Activated B cell treated with CpG ODN at 0.5 μM for 24 hours (primary cell): ENCODE data around the gene STX5. TPM values are rescaled to one million over a fixed set of nuclear protein-coding genes. Genes with fewer than 3 reads are reported as not detected.

ENCODE experiments used
- ATAC-seq: fragments of 200-7000 bp; cut with Tn5 transposase; one replicate; pipeline ENCODE4 v1.10.0; 2021; ENCODE audit warnings: low read depth, mild to moderate bottlenecking, moderate library complexity
- CTCF ChIA-PET: fragments of 350-600 bp; sonication (Branson Sonifier 250); formaldehyde crosslinking; loops from one replicate; lab custom pipeline; 2021; ENCODE audit warnings: antibody characterized with exemption; lab: Charles Lee
- POLR2A ChIA-PET: fragments of 350-600 bp; sonication (Branson Sonifier 250); formaldehyde crosslinking; loops from one replicate; lab custom pipeline; 2021; ENCODE audit warnings: antibody characterized with exemption; lab: Charles Lee
- DNase-seq: peaks from one replicate; pipeline ENCODE4 v3.0.0; 2022
- H3K27ac Mint-ChIP-seq: one replicate; pipeline ENCODE4 v1.8.0; 2020; ENCODE audit warnings: mixed read lengths
- H3K27me3 Mint-ChIP-seq: one replicate; pipeline ENCODE4 v1.8.0; 2021; ENCODE audit warnings: mixed read lengths
- H3K36me3 Mint-ChIP-seq: one replicate; pipeline ENCODE4 v1.8.0; 2021; ENCODE audit warnings: low read depth, mixed read lengths
- H3K4me1 Mint-ChIP-seq: one replicate; pipeline ENCODE4 v1.8.0; 2021; ENCODE audit warnings: mixed read lengths
- H3K4me3 Mint-ChIP-seq: one replicate; pipeline ENCODE4 v1.8.0; 2020; ENCODE audit warnings: mild to moderate bottlenecking, mixed read lengths
- H3K9me3 Mint-ChIP-seq: one replicate; pipeline ENCODE4 v1.8.0; 2020; ENCODE audit warnings: mixed read lengths
- intact Hi-C: fragments of 100-400 bp; cut with micrococcal nuclease; formaldehyde crosslinking; loops from one replicate; pipeline ENCODE4 v1.15.1; 2024
- total RNA-seq: library from RNA; stranded (reverse); gene quantifications from 2 replicates; pipeline ENCODE4 v1.2.3, GENCODE V29; 2022
- TF ChIP-seq, protein P1 (sequence below): fragments of 200-600 bp; IDR thresholded peaks from one replicate; pipeline ENCODE4 v1.8.0; 2022; ENCODE audit warnings: antibody characterized with exemption, mild to moderate bottlenecking

The STX5 gene
- total RNA-seq, 1 donor from 2014 or later = 71.5 TPM

DNA sequence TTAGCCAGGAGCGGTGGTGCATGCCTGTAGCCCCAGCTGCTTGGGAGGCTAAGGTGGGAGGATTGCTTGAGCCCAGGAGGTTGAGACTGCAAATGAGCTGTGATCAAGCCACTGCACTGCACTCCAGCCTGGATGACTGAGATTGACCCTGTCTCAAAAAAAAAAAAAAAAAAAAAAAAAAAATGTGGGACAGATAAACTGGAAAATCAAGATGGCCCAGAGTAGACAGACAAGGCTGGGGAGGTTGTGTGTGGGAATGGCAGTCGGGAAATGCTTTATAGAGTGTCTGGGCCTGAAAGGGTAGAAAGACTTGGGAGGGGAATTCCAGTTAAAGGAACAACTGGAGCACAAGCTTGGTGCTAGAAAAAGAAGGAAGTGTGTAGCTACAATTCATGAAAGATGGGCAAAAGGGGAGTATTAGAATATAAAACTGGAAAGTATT lies 25.7 kb upstream of the STX5 start:
- ChIA-PET CTCF (interaction anchor here (0.7 to 3.4 kb wide), 2 partner anchors 72 to 463 kb away, joined by 3 to 26 read pairs; no protein-coding TSS in a partner anchor), POLR2A (interaction anchor here (0.7 to 10.5 kb wide), 13 partner anchors 14 to 266 kb away, joined by 3 to 597 read pairs (median 15); partner anchors contain the start of genes C11orf98, CSKMT, HNRNPUL2 and INTS5)
- H3K27me3 Mint-ChIP-seq = no peaks in the 10 kb centered on the region
- H3K36me3 Mint-ChIP-seq = peaks cover 35% of the 10 kb centered on the region
- no peak overlapping the region for H3K4me3 Mint-ChIP-seq
- DNase-seq (no peak), ATAC-seq (no peak)
- TF ChIP-seq, protein P1, sequence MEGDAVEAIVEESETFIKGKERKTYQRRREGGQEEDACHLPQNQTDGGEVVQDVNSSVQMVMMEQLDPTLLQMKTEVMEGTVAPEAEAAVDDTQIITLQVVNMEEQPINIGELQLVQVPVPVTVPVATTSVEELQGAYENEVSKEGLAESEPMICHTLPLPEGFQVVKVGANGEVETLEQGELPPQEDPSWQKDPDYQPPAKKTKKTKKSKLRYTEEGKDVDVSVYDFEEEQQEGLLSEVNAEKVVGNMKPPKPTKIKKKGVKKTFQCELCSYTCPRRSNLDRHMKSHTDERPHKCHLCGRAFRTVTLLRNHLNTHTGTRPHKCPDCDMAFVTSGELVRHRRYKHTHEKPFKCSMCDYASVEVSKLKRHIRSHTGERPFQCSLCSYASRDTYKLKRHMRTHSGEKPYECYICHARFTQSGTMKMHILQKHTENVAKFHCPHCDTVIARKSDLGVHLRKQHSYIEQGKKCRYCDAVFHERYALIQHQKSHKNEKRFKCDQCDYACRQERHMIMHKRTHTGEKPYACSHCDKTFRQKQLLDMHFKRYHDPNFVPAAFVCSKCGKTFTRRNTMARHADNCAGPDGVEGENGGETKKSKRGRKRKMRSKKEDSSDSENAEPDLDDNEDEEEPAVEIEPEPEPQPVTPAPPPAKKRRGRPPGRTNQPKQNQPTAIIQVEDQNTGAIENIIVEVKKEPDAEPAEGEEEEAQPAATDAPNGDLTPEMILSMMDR = no peak
- intact Hi-C loops = no loop called here
- no peaks in the 10 kb centered on the region for H3K9me3 Mint-ChIP-seq
- H3K4me1 Mint-ChIP-seq = peaks cover 48% of the 10 kb centered on the region
- H3K27ac Mint-ChIP-seq = no peak overlapping the region

DNA sequence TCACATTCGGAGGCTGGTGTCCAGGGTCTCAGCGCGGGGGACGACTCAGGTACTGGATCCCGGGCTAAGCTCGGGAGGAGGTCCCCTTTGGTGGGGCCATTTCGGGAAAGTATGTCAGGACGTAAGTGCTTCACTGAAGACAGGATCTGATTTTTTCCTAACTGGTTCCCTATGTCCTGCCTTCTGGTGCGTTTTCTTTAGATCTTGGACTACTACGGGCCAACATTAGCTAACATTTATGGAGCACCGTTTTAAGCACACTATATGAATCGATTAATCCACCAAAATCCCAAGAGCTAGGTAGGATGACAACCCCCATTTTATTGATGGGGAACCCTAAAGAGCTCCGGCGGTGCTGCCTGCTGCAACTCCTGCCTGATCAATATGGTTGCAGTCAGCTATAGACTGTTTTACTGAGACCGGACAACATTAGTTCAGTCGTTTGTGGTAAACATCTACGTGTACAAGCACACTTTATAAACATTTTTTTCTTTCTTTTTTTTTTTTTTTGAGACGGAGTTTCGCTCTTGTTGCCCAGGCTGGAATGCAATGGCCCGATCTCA lies 24.6 kb upstream of the STX5 start:
- H3K4me3 Mint-ChIP-seq = peak overlapping the region; percentile 99
- ATAC-seq = no peak
- H3K9me3 Mint-ChIP-seq = no peaks in the 10 kb centered on the region
- H3K27me3 Mint-ChIP-seq = no peaks in the 10 kb centered on the region
- peaks cover 56% of the 10 kb centered on the region for H3K4me1 Mint-ChIP-seq
- TF ChIP-seq, protein P1 = no peak
- peaks cover 47% of the 10 kb centered on the region for H3K36me3 Mint-ChIP-seq
- ChIA-PET CTCF (interaction anchor here (0.5 to 3.4 kb wide), 5 partner anchors 17 to 462 kb away, joined by 3 to 26 read pairs (median 3); partner anchors contain the start of genes SLC3A2, TUT1 and WDR74), POLR2A (interaction anchor here (0.5 to 10.5 kb wide), 44 partner anchors 9 to 1059 kb away, joined by 3 to 597 read pairs (median 6); partner anchors contain the start of genes AHNAK, B3GAT3, C11orf98 and CSKMT)
- DNase-seq = no peak
- intact Hi-C loops = loop anchor here (1.0 kb wide), 6 partner anchors 24 to 210 kb away; partner anchors contain the start of genes GANAB, NXF1, STX5 and TEX54
- peak overlapping the region; percentile 96 for H3K27ac Mint-ChIP-seq

DNA sequence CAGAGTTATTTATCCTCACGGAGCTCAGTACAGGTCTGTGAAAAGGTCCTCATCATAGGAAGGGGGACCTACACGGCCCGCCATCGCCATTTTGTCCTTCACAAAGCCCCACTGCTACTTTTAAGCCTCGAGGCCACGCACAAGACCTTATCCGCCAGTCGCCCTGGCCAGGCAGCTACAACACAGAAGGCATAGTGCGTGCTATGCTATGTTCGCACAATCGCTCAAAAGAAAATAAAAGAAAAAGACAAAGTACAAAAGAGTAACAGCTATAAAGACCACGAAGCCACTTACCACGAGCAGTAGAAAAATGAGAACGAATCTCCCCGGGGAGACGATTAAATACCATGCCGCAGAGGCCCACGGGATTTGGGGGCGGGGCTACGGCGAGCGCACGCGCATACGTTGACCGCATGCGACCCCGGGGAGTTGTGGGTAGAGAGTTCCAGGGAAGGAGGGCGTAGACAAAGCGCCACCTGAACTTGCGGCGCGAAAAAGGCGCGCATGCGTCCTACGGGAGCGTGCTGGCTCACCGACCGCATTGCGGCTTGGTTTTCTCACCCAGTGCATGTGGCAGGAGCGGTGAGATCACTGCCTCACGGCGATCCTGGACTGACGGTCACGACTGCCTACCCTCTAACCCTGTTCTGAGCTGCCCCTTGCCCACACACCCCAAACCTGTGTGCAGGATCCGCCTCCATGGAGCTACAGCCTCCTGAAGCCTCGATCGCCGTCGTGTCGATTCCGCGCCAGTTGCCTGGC lies 23.9 kb upstream of the STX5 start:
- ChIA-PET POLR2A (interaction anchor here (0.5 to 10.5 kb wide), 47 partner anchors 9 to 1462 kb away, joined by 3 to 597 read pairs (median 6); partner anchors contain the start of genes AHNAK, B3GAT3, C11orf98 and CSKMT), CTCF (interaction anchor here (0.5 to 3.4 kb wide), 6 partner anchors 16 to 461 kb away, joined by 3 to 26 read pairs (median 3); partner anchors contain the start of genes SLC3A2, TUT1 and WDR74)
- peaks cover 52% of the 10 kb centered on the region for H3K36me3 Mint-ChIP-seq
- TF ChIP-seq, protein P1 = no peak
- peak overlapping the region; percentile 99 for H3K4me3 Mint-ChIP-seq
- intact Hi-C loops = loop anchor here (1.0 kb wide), 7 partner anchors 13 to 209 kb away; partner anchors contain the start of genes GANAB, NXF1, STX5 and TEX54
- no peaks in the 10 kb centered on the region for H3K9me3 Mint-ChIP-seq
- H3K27ac Mint-ChIP-seq = peak overlapping the region; percentile 96
- H3K4me1 Mint-ChIP-seq = peaks cover 61% of the 10 kb centered on the region
- ATAC-seq (peak; percentile 89), DNase-seq (peak; percentile 99)
- H3K27me3 Mint-ChIP-seq = no peaks in the 10 kb centered on the region

DNA sequence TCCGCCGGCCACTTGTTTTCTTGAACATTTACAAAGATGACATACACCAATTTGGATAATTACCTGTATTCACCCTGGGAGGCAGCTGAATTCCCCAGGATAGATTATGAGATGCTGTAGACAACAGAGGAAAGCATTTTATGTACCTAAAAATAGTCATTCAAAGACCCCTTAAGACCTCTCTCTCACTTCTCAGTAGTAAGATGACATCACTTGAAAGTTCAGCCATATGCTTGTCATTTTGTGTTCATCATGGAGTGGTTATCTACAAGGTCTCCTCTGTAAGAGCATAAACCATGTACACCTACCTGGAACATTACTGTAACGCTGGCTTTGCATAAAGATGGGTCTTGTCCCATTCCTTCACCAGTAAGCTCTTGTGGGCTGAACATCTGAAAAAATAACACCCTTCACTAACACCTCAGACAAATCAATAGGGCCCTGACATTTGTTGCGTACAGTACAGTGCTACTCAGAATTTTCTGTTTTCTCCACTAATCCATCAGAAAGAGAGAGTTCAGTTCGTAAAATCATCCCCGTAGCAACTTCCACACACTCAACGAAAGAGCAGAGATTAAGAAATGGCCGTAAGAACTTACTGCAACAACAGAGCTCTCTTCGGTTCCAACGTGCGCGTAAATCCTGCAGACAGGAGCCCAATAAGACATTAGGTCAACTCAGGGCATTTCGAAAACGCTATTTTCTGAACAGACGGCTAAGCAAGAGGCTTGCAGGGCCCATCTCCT lies 23.1 kb upstream of the STX5 start:
- intact Hi-C loops = loop anchor here (1.0 kb wide), 1 partner anchor 13 kb away; no protein-coding TSS in a partner anchor
- ATAC-seq (no peak), DNase-seq (no peak)
- Mint-ChIP-seq H3K4me1 (peaks cover 65% of the 10 kb centered on the region), H3K27ac (peak overlapping the region; percentile 96), H3K4me3 (peak overlapping the region; percentile 99), H3K27me3 (no peaks in the 10 kb centered on the region), H3K36me3 (peaks cover 52% of the 10 kb centered on the region), H3K9me3 (no peaks in the 10 kb centered on the region)
- POLR2A ChIA-PET = interaction anchor here (0.8 to 10.5 kb wide), 39 partner anchors 10 to 1463 kb away, joined by 3 to 597 read pairs (median 7); partner anchors contain the start of genes B3GAT3, C11orf98, CSKMT and EEF1G
- TF ChIP-seq, protein P1 = no peak
- CTCF ChIA-PET = interaction anchor here (0.9 to 3.4 kb wide), 3 partner anchors 26 to 185 kb away, joined by 3 to 26 read pairs (median 16); partner anchors contain the start of gene SLC3A2
